Activated CD4-positive, alpha-beta T cell treated with anti-CD3 and anti-CD28 coated beads, Interleukin-2, amount 50 U/mL, for 1 hour (primary cell): ENCODE results near the gene ARAF.
A peak's percentile ranks its signal among the peaks of the same experiment; 100 is the strongest.

Source experiments
- DNase-seq: peaks from one replicate; pipeline ENCODE4 v3.0.0-alpha.2; 2020

Gene ARAF

GRCh38 chrX:47564438-47565085 lies 3.6 kb downstream of the ARAF start:
- DNase-seq = no peak

DNA sequence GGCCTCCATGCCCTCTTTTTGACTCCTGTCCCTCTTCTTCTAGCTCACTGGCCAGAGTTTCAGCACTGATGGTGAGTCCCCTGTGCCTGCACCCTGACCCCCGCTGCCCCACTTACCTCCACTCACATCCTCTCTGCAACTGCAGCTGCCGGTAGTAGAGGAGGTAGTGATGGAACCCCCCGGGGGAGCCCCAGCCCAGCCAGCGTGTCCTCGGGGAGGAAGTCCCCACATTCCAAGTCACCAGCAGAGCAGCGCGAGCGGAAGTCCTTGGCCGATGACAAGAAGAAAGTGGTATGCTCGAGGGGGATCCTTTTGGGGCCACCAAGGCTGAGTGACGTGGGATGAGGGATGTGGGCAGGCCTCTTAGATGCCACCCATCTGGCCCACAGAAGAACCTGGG lies 5.8 kb downstream of the ARAF start:
- DNase-seq = no peak

DNA sequence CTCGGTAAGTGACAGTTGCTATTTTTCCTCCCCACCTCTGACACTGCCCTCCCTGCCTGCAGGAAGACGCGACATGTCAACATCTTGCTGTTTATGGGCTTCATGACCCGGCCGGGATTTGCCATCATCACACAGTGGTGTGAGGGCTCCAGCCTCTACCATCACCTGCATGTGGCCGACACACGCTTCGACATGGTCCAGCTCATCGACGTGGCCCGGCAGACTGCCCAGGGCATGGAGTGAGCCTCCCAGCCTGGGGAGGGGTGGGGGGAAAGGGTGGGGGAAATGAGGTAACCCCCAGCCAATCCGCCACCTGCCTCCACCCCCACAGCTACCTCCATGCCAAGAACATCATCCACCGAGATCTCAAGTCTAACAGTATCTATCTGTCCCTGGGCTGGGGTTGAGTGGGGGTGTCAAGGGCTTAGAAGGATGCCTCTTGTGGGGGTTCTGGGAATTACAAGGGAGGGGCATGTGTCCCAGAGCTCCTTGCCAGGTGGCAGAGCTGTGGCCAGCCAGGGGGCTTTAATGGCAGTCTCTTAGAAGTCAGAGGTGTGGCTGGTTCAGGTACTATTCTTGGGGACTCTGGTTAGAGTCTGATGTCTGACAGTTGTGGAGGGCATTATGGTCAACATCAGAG lies 7.8 kb downstream of the ARAF start:
- DNase-seq = peak; percentile 36

- DNase-seq = no peak
These were observed 9.8 kb downstream of the ARAF start for GRCh38 chrX:47570794-47571193.

GRCh38 chrX:47571215-47571614 lies 10.2 kb downstream of the ARAF start:
- no peak for DNase-seq

GRCh38 chrX:47571896-47572295 lies 10.9 kb downstream of the ARAF start:
- no peak for DNase-seq

- DNase-seq = no peak
These were observed 11.9 kb downstream of the ARAF start for GRCh38 chrX:47572773-47573340.

DNA sequence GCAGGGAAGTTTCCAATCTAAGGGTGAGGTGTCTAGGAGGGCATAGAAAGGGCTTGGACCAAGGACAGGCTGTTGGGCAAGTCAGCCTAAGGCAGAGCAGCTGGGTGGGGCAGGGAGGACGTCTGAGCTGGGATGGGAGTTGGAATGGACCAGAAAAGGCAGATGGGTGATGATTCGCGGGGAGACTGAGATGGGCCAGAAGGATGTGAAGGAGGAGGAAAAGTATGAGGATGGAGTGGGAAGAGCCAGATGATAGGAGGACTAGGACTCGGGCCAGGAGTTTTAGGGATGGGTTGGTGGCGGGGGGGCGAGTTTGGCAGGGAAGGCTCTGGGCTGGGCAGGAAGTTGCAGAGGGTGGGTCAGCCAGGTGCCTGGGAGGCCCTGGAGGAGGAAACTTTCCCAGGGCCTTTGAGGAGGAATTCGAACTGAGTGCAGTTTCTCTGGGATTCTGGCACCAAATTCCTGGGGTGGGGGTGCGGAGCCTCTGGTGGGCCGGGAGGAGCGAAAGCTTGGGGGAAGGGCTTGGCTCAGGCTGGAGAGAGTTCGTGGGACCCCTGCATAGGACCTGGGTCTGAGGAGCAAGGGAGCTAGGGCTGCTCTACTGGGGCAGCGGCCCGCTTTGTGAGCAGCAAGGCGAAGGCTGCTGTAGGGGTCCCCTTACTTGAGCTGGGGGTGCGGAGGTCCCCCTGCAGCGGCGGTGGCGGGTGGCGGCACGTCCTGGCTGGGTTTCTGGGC lies 12.5 kb downstream of the ARAF start:
- no peak for DNase-seq

DNA sequence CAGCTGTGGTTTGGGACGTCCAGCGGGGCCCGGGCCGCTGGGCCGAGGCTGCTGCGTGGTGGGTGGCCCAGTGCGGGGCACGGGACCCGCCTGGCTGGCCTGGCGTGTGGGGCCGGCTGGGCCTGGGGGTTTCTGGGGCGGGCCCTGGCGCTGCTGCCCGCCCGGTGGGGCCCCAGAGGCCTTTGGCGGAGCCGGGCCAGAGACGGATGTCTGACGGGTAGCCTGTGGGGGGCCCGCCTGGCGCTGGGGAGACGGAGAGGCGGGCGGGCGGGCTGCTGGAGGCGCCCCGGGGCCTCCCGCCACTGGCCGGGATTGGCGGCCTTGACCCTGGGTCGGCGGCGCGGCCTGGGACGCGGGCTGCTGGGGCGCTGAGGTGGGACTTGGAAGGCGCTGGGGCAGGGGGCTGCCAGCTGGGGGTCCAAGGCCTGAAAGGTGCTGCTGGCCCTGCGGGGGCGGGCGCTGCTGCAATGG lies 13.1 kb downstream of the ARAF start:
- DNase-seq = no peak

DNA sequence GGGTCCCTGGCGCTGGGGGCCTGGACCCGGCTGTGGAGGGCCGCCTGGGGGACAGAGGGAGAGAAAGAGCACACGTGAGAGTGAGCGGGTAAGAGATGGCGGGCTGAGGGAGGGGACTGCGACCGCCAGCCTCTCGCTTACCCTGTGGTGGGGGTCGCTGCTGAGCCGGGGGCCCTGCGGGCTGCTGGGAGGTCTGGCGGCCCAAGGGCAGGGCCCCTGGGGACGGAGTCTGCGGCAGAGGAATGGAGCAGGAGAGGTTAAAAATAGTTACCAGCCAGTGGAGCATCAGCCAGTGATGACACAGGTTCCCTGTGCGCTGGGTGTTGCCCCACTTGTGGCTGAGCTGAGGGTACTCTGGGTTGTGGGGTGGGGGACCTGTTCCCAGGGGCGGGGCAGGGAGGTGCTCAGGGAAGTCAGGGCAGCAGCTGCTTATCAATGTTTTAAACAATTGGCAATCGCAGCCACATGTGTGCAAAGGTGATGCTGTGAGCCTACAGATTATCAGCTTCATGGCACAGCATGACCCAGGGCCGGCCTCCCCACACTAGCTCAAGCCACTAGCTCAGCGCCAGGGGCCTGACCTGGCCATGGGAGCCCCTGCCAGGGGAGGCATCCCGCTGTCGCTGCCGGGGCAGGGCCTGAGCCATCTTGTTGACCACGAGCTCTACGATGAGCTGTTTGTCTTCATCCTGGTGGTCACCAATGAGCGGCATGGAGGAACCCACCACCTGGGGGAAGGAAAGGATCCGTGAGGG lies 13.7 kb downstream of the ARAF start:
- DNase-seq = no peak

DNA sequence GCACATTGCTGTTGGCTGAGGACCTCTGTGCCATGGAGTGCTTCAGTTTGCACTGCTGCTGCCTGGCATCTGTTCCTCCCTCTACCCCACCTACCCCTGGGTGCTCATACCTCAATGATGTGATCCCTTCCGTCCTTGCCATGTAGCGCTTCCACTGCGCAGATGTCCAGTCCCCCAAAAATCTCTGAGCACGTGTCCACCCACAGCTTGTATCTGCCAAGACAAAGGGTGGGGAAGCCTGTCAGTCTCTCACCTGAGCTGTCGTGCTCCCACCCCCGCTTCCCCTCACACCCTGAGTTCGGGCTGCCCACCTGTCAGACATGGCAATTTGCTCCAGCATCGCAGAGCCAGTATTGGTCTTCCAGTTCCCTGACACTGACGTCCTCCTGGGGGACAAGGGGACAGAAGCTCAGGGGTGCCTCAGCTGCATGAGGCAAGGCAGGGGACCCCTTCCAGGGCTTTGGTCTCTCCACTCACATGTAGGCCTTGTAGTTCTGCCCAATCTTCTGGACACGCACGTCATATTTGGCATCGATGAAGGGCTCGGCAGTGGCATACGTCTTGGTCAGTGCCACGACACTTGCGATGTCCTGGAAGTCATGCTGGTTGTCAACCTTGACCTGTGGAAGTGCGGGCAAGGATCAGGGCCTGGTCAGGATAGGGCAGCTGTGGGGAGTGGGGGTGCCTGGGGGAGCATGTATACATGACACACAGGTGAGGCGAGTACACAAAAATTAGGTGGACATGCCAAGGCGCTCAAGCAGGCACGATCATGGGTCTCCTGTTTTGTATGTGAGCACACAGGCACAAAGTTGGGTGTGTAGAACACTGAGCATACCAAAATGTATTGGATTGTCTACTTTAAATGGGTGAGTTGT lies 15.3 kb downstream of the ARAF start:
- DNase-seq = no peak

DNA sequence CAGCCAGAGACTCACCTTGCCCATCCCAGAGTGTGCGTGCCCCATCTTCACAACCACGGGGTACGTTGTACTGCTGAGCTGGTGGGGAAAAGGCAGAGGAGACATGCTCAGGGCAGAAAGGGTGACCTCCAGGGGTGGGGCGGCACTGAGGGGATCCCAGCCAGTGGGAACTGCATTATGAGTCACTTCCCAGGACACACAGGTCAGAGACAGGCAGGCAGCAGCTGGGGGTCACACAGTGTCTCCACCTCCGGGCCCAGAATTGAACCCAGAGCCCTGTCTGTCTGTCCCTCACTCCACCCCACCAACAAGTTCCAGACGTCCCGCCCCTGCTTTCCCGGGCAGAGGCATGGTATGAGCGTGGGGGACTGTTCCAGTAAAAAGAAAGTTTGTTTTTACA lies 16.4 kb downstream of the ARAF start:
- DNase-seq = no peak

DNA sequence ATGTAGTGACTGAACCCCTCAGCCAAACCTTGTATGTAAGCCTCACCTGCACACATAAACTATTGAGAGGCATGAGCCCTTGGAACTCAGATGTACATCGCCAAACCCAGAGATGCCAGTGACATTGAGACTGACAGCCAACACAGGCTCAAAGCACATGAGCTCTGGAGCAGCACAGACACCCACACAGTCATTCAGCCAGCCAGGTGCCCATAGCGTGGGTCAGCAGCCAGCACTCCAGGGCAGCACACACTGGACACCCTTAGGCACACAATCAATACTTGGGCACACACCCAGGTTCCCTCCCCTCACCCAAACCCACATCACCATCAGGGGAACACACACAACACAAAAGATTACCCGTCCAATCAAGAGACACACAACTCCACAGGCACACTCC lies 16.9 kb downstream of the ARAF start:
- DNase-seq = no peak

DNA sequence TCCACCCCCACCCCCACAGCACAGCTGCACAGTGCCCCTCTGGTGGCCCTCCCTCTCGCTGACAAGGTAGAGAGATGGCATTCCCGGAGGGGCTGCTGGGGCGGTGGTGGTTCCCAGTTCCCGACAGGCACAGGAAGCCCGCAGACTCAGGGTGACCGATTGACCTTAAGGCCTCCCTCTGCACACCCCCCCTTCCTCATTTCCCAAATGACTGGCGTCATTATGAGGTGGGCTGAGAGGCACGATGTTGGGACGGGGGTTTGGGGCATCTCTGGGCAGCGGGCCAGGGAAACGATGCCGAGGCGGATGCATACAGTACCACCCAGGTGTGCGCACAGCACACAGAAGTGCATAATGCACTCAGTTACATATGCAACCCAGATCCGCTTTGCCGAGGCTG lies 17.7 kb downstream of the ARAF start:
- no peak for DNase-seq

DNA sequence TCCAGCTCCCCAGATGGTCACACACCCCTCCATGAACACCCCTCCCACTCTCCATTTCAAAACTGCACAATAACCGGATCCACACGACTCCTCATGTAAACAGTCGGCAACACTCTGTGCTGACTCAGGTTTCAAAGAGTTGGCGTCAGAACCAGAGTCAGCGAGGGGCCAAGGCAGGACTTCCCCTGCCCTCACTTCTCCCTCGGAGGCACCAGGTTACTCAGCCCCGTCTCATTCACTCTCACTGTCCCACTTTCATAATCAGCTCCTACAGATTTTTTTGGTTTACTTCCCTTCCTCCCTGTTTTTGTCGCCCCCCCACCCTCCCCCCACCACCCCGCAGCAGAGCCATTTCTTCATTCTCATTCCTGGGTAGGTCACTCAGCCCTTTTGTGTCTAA lies 18.5 kb downstream of the ARAF start:
- no peak for DNase-seq

GRCh38 chrX:47581731-47582647 lies 21.0 kb downstream of the ARAF start, which contains the start of gene TIMP1:
TIMP1 (plus strand) TSS chrX:47582436; CDS start chrX:47583416, 980 bp downstream.
- peak; percentile 76 for DNase-seq

- DNase-seq = no peak
These were observed 22.3 kb downstream of the ARAF start for GRCh38 chrX:47583240-47583861.

DNA sequence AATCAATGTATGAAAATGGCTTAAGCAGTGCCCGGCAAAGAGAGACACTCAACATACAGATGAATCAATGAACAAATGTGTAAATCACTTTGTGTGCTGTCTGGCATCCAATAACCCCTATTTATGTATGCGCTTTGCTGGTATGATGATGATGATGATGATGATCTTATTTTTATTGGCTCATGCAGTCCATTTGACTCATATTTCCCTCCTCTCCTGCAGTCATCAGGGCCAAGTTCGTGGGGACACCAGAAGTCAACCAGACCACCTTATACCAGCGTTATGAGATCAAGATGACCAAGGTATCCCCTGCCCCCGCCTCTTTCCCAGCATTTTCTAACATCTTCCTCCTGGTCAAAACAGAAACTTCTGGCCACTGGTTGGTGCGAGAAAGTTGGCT lies 23.7 kb downstream of the ARAF start:
- no peak for DNase-seq

GRCh38 chrX:47585273-47585672 lies 24.3 kb downstream of the ARAF start:
- DNase-seq = no peak
